HEK293 (cell line): Measurements from ENCODE around the gene MRPL20.

Experiments used
- CTCF ChIP-seq: fragments of 450-650 bp; formaldehyde crosslinking; IDR thresholded peaks from 2 replicates; pipeline ENCODE4 v1.5.1; 2016; ENCODE audit warnings: missing biosample characterization, missing genetic modification characterization
- ZBTB1 ChIP-seq: fragments of 450-650 bp; formaldehyde crosslinking; IDR thresholded peaks from 2 replicates; pipeline ENCODE4 v1.5.1; 2016; ENCODE audit warnings: missing biosample characterization, missing genetic modification characterization
- ZNF398 ChIP-seq: fragments of 450-650 bp; formaldehyde crosslinking; IDR thresholded peaks from 2 replicates; pipeline ENCODE4 v1.5.1; 2017; ENCODE audit warnings: missing biosample characterization, missing genetic modification characterization
- ZNF404 ChIP-seq: fragments of 450-650 bp; formaldehyde crosslinking; IDR thresholded peaks from 2 replicates; pipeline ENCODE4 v1.5.1; 2017; ENCODE audit warnings: missing biosample characterization, missing genetic modification characterization
- ZNF518A ChIP-seq: fragments of 450-650 bp; formaldehyde crosslinking; conservative IDR thresholded peaks from 2 replicates; pipeline ENCODE4 v1.5.1; 2016; ENCODE audit warnings: low read depth, missing biosample characterization, missing genetic modification characterization
- ZNF530 ChIP-seq: fragments of 450-650 bp; formaldehyde crosslinking; IDR thresholded peaks from 2 replicates; pipeline ENCODE4 v1.5.1; 2016; ENCODE audit warnings: low read depth, missing biosample characterization, missing genetic modification characterization
- ZNF639 ChIP-seq: fragments of 450-650 bp; formaldehyde crosslinking; IDR thresholded peaks from 2 replicates; pipeline ENCODE4 v1.5.1; 2016; ENCODE audit warnings: missing biosample characterization, missing genetic modification characterization
- ZNF664 ChIP-seq: fragments of 450-650 bp; formaldehyde crosslinking; IDR thresholded peaks from 2 replicates; pipeline ENCODE4 v1.5.1; 2016; ENCODE audit warnings: missing biosample characterization, missing genetic modification characterization

GRCh38 chr1:1441002-1441888 lies 34.2 kb upstream of the MRPL20 start:
- TF ChIP-seq ZNF664 (tag by site-specific recombination) (no peak), ZNF518A (tag by site-specific recombination) (no peak), ZNF530 (tag by site-specific recombination) (no peak), CTCF (tag by site-specific recombination) (peak; percentile 93), ZNF398 (tag by site-specific recombination) (no peak), ZNF404 (no peak), ZNF639 (tag by site-specific recombination) (no peak), ZBTB1 (tag by site-specific recombination) (no peak)
